HCT116 (cell line): ENCODE measurements around the gene SIN3B.

Source experiments
- POLR2A ChIP-seq: IDR thresholded peaks from 2 replicates; pipeline ENCODE4 v1.7.0; 2011; ENCODE audit warnings: borderline replicate concordance; ENCODE audit not compliant: insufficient read depth, insufficient read length; ENCODE audit errors: extremely low read depth
- REST ChIP-seq: IDR thresholded peaks from 2 replicates; pipeline ENCODE4 v1.6.1; 2012; ENCODE audit warnings: low read depth
- SP1 ChIP-seq: IDR thresholded peaks from 2 replicates; pipeline ENCODE4 v1.6.1; 2012; ENCODE audit warnings: low read depth
- TF ChIP-seq, protein P1 (sequence below), 3 experiments: fragments of 200-600 bp in 1 of 3; sonication (generic) in 1 of 3; IDR thresholded peaks in 2 of 3; conservative IDR thresholded peaks in 1 of 3; 2 replicates each; pipeline ENCODE4 v1.5.1; 2012 to 2017; ENCODE audit warnings: low read depth in 2 of 3, low read length in 2 of 3, antibody characterized with exemption in 1 of 3, borderline replicate concordance in 1 of 3, control low read depth in 1 of 3, mild to moderate bottlenecking in 1 of 3, mixed read lengths in 1 of 3, mixed run types in 1 of 3, moderate library complexity in 1 of 3; ENCODE audit not compliant: insufficient read depth in 1 of 3

DNA sequence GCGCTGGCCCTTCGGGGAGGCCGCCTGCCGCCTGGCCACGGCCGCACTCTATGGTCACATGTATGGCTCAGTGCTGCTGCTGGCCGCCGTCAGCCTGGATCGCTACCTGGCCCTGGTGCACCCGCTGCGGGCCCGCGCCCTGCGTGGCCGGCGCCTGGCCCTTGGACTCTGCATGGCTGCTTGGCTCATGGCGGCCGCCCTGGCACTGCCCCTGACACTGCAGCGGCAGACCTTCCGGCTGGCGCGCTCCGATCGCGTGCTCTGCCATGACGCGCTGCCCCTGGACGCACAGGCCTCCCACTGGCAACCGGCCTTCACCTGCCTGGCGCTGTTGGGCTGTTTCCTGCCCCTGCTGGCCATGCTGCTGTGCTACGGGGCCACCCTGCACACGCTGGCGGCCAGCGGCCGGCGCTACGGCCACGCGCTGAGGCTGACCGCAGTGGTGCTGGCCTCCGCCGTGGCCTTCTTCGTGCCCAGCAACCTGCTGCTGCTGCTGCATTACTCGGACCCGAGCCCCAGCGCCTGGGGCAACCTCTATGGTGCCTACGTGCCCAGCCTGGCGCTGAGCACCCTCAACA is 60.8 kb downstream of the SIN3B start:
- no peak for TF ChIP-seq REST
- TF ChIP-seq SP1, result no peak
- TF ChIP-seq, protein P1, sequence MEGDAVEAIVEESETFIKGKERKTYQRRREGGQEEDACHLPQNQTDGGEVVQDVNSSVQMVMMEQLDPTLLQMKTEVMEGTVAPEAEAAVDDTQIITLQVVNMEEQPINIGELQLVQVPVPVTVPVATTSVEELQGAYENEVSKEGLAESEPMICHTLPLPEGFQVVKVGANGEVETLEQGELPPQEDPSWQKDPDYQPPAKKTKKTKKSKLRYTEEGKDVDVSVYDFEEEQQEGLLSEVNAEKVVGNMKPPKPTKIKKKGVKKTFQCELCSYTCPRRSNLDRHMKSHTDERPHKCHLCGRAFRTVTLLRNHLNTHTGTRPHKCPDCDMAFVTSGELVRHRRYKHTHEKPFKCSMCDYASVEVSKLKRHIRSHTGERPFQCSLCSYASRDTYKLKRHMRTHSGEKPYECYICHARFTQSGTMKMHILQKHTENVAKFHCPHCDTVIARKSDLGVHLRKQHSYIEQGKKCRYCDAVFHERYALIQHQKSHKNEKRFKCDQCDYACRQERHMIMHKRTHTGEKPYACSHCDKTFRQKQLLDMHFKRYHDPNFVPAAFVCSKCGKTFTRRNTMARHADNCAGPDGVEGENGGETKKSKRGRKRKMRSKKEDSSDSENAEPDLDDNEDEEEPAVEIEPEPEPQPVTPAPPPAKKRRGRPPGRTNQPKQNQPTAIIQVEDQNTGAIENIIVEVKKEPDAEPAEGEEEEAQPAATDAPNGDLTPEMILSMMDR (IDR thresholded peaks at IDR 0.05 in 2 of 3, conservative IDR thresholded peaks at IDR 0.05 in 1 of 3; ENCODE audit: borderline replicate concordance in 1 of 3, insufficient read depth in 1 of 3, low read depth in 2 of 3, low read length in 2 of 3), result no peak
- TF ChIP-seq POLR2A, result no peak
